ENCODE measurements around the gene SH3TC1. TPM values are rescaled to one million over a fixed set of nuclear protein-coding genes. Genes with fewer than 3 reads are reported as not detected.

The SH3TC1 gene
- total RNA-seq, 1 donor from 2014 or later: 1.2 TPM

GRCh38 chr4:8202108-8203051, 3.3 kb downstream of the SH3TC1 start:
- no peak overlapping the region for H3K27ac Mint-ChIP-seq (ENCODE audit: unreplicated experiment)
- no peaks in the 10 kb centered on the region for H3K36me3 Mint-ChIP-seq (ENCODE audit: low read depth, unreplicated experiment)
- no peaks in the 10 kb centered on the region for H3K9me3 Mint-ChIP-seq (ENCODE audit: unreplicated experiment)
- peaks cover 33% of the 10 kb centered on the region for H3K27me3 Mint-ChIP-seq (ENCODE audit: low read depth, unreplicated experiment)
- FAIRE-seq (no peak), DNase-seq (ENCODE audit: low read depth) (no peak)
- H3K9me3 ChIP-seq (ENCODE audit: insufficient read depth, low read depth, low read length): no peaks in the 10 kb centered on the region
- no peaks in the 10 kb centered on the region for H3K27me3 ChIP-seq (ENCODE audit: insufficient read depth, low read length)
- H3K27ac ChIP-seq (ENCODE audit: low read depth, low read length): no peak overlapping the region
- H3K36me3 ChIP-seq (ENCODE audit: insufficient read depth, low read length): no peaks in the 10 kb centered on the region
- TF ChIP-seq EZH2 (IDR thresholded peaks at IDR 0.05; ENCODE audit: insufficient read depth, low read length): no peak
- TF ChIP-seq, protein P1, sequence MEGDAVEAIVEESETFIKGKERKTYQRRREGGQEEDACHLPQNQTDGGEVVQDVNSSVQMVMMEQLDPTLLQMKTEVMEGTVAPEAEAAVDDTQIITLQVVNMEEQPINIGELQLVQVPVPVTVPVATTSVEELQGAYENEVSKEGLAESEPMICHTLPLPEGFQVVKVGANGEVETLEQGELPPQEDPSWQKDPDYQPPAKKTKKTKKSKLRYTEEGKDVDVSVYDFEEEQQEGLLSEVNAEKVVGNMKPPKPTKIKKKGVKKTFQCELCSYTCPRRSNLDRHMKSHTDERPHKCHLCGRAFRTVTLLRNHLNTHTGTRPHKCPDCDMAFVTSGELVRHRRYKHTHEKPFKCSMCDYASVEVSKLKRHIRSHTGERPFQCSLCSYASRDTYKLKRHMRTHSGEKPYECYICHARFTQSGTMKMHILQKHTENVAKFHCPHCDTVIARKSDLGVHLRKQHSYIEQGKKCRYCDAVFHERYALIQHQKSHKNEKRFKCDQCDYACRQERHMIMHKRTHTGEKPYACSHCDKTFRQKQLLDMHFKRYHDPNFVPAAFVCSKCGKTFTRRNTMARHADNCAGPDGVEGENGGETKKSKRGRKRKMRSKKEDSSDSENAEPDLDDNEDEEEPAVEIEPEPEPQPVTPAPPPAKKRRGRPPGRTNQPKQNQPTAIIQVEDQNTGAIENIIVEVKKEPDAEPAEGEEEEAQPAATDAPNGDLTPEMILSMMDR (IDR thresholded peaks at IDR 0.05; ENCODE audit: insufficient read depth, low read depth, low read length): no peak
- H3K9ac ChIP-seq (ENCODE audit: low read length): no peak overlapping the region
- H3K4me3 ChIP-seq (ENCODE audit: insufficient read depth, low read depth, low read length): no peak overlapping the region
- no peaks in the 10 kb centered on the region for H4K20me1 ChIP-seq (ENCODE audit: insufficient read depth, low read length)
- H3K4me1 ChIP-seq (ENCODE audit: insufficient read depth, low read length): peaks cover 29% of the 10 kb centered on the region
- no peak overlapping the region for H3K4me3 Mint-ChIP-seq (ENCODE audit: unreplicated experiment)
- H3K4me2 ChIP-seq (ENCODE audit: low read length): no peak overlapping the region
- H2AFZ ChIP-seq (ENCODE audit: low read depth, low read length): no peak overlapping the region
- no peaks in the 10 kb centered on the region for H3K79me2 ChIP-seq (ENCODE audit: insufficient read depth, low read length)
- H3K4me1 Mint-ChIP-seq (ENCODE audit: low read depth, unreplicated experiment): peaks cover 10% of the 10 kb centered on the region

GRCh38 chr4:8203052-8203401, 3.9 kb downstream of the SH3TC1 start:
- H3K4me3 Mint-ChIP-seq (ENCODE audit: unreplicated experiment): no peak overlapping the region
- H3K27ac ChIP-seq (ENCODE audit: low read depth, low read length): no peak overlapping the region
- no peaks in the 10 kb centered on the region for H3K36me3 Mint-ChIP-seq (ENCODE audit: low read depth, unreplicated experiment)
- FAIRE-seq (no peak), DNase-seq (ENCODE audit: low read depth) (no peak)
- no peak overlapping the region for H2AFZ ChIP-seq (ENCODE audit: low read depth, low read length)
- H3K27me3 Mint-ChIP-seq (ENCODE audit: low read depth, unreplicated experiment): peaks cover 36% of the 10 kb centered on the region
- peaks cover 29% of the 10 kb centered on the region for H3K4me1 ChIP-seq (ENCODE audit: insufficient read depth, low read length)
- H3K79me2 ChIP-seq (ENCODE audit: insufficient read depth, low read length): no peaks in the 10 kb centered on the region
- TF ChIP-seq, protein P1 (IDR thresholded peaks at IDR 0.05; ENCODE audit: insufficient read depth, low read depth, low read length): no peak
- TF ChIP-seq EZH2 (IDR thresholded peaks at IDR 0.05; ENCODE audit: insufficient read depth, low read length): no peak
- H3K9me3 Mint-ChIP-seq (ENCODE audit: unreplicated experiment): no peaks in the 10 kb centered on the region
- no peak overlapping the region for H3K4me2 ChIP-seq (ENCODE audit: low read length)
- no peak overlapping the region for H3K9ac ChIP-seq (ENCODE audit: low read length)
- no peaks in the 10 kb centered on the region for H4K20me1 ChIP-seq (ENCODE audit: insufficient read depth, low read length)
- H3K27ac Mint-ChIP-seq (ENCODE audit: unreplicated experiment): no peak overlapping the region
- no peaks in the 10 kb centered on the region for H3K9me3 ChIP-seq (ENCODE audit: insufficient read depth, low read depth, low read length)
- H3K4me1 Mint-ChIP-seq (ENCODE audit: low read depth, unreplicated experiment): peaks cover 10% of the 10 kb centered on the region
- H3K4me3 ChIP-seq (ENCODE audit: insufficient read depth, low read depth, low read length): no peak overlapping the region
- H3K36me3 ChIP-seq (ENCODE audit: insufficient read depth, low read length): no peaks in the 10 kb centered on the region
- no peaks in the 10 kb centered on the region for H3K27me3 ChIP-seq (ENCODE audit: insufficient read depth, low read length)

DNA sequence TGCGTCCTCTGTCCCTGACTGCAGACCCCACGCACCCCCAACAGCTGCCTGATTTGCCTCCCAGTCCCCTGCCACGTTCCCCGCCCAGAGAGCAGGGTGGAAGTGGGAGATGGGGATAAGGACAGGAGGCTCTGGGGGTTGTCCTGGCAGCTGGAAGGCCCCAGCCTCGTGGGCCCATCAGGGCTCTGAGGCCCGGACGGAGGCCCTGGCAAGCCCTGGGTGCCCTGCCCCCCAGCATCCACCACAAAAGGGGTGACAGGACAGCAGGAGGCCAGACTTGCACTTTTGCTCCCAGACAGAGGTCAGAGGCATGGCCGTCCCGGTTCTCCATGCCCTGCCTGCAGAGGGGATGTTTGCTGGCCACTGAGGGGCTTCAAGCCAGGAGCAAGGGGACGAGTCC, 4.7 kb downstream of the SH3TC1 start:
- Histone ChIP-seq H3K4me2 (ENCODE audit: low read length) (no peak overlapping the region), H3K79me2 (ENCODE audit: insufficient read depth, low read length) (no peaks in the 10 kb centered on the region), H3K27me3 (ENCODE audit: insufficient read depth, low read length) (no peaks in the 10 kb centered on the region), H3K9ac (ENCODE audit: low read length) (no peak overlapping the region), H4K20me1 (ENCODE audit: insufficient read depth, low read length) (no peaks in the 10 kb centered on the region), H3K27ac (ENCODE audit: low read depth, low read length) (no peak overlapping the region), H3K9me3 (ENCODE audit: insufficient read depth, low read depth, low read length) (no peaks in the 10 kb centered on the region), H3K4me3 (ENCODE audit: insufficient read depth, low read depth, low read length) (no peak overlapping the region), H2AFZ (ENCODE audit: low read depth, low read length) (no peak overlapping the region), H3K36me3 (ENCODE audit: insufficient read depth, low read length) (no peaks in the 10 kb centered on the region), H3K4me1 (ENCODE audit: insufficient read depth, low read length) (peaks cover 24% of the 10 kb centered on the region)
- H3K36me3 Mint-ChIP-seq (ENCODE audit: low read depth, unreplicated experiment): no peaks in the 10 kb centered on the region
- no peak overlapping the region for H3K4me3 Mint-ChIP-seq (ENCODE audit: unreplicated experiment)
- FAIRE-seq (no peak), DNase-seq (ENCODE audit: low read depth) (no peak)
- H3K9me3 Mint-ChIP-seq (ENCODE audit: unreplicated experiment): no peaks in the 10 kb centered on the region
- H3K27ac Mint-ChIP-seq (ENCODE audit: unreplicated experiment): no peak overlapping the region
- TF ChIP-seq, protein P1 (IDR thresholded peaks at IDR 0.05; ENCODE audit: insufficient read depth, low read depth, low read length): no peak
- TF ChIP-seq EZH2 (IDR thresholded peaks at IDR 0.05; ENCODE audit: insufficient read depth, low read length): no peak
- peaks cover 38% of the 10 kb centered on the region for H3K27me3 Mint-ChIP-seq (ENCODE audit: low read depth, unreplicated experiment)
- peaks cover 6% of the 10 kb centered on the region for H3K4me1 Mint-ChIP-seq (ENCODE audit: low read depth, unreplicated experiment)
